HCT116 (cell line): ENCODE measurements around the gene SLX9. TPM values are rescaled to one million over a fixed set of nuclear protein-coding genes. Genes with fewer than 3 reads are reported as not detected.

Experiments used
- ATAC-seq: fragments of 200-7000 bp; cut with Tn5 transposase; 2 replicates; pipeline ENCODE4 v1.9.1; 2020; ENCODE audit warnings: mild to moderate bottlenecking, moderate library complexity
- BruUV-seq: library from RNA; stranded (reverse); fragments of 400-500 nt; replicated peaks from 2 replicates; lab custom pipeline; 2021; lab: Mats Ljungman, UMichigan
- CTCF ChIA-PET: fragments of 300-600 bp; sonication (Branson Sonifier 250); formaldehyde crosslinking; loops from one replicate; lab custom pipeline; 2021; ENCODE audit warnings: antibody characterized with exemption; lab: Charles Lee
- POLR2A ChIA-PET: fragments of 300-600, 350-600 bp; sonication (Branson Sonifier 250); formaldehyde crosslinking; loops from one replicate; lab custom pipeline; 2021; ENCODE audit warnings: antibody characterized with exemption; lab: Charles Lee
- RAD21 ChIA-PET, 2 experiments: fragments of 300-600 bp; sonication (Branson Sonifier 250); formaldehyde crosslinking; loops; one replicate each; lab custom pipeline; 2023; ENCODE audit warnings: low total read pairs in 2 of 2; ENCODE audit not compliant: uncharacterized antibody in 2 of 2, unreplicated experiment in 2 of 2, low non-redundant PET in 1 of 2; lab: Charles Lee
- DNase-seq: peaks from one replicate; pipeline ENCODE4 v3.0.0-alpha.2; 2010; ENCODE audit warnings: low read depth, low spot score
- H2AFZ ChIP-seq: fragments of 200-600 bp; shearing (Covaris generic), sonication (generic); 2 replicates; pipeline ENCODE4 v1.6.1; 2017; ENCODE audit warnings: low read depth, mixed run types, mixed read lengths, antibody characterized with exemption, low read length; ENCODE audit not compliant: poor library complexity, severe bottlenecking
- H3K27ac ChIP-seq: 2 replicates; pipeline ENCODE4 v1.5.1; 2012; ENCODE audit warnings: low read depth, low read length
- H3K27me3 ChIP-seq: fragments of 200-600 bp; sonication (generic); 2 replicates; pipeline ENCODE4 v1.6.1; 2016; ENCODE audit warnings: mixed run types, low read length, mixed read lengths; ENCODE audit not compliant: insufficient read depth
- H3K36me3 ChIP-seq, 2 experiments: fragments of 200-500 bp in 1 of 2; fragments of 200-600 bp in 1 of 2; sonication (Bioruptor generic) in 1 of 2; sonication (generic) in 1 of 2; 2 replicates each; pipeline versions ENCODE4 v1.5.1 to v1.6.1; 2014 to 2016; ENCODE audit warnings: low read length in 2 of 2, inconsistent platforms in 1 of 2, mixed read lengths in 1 of 2, mixed run types in 1 of 2; ENCODE audit not compliant: insufficient read depth in 2 of 2, control insufficient read depth in 1 of 2
- H3K4me1 ChIP-seq, 2 experiments: fragments of 200-600 bp in 1 of 2; sonication (generic) in 1 of 2; 2 replicates each; pipeline versions ENCODE4 v1.5.1 to v1.6.1; 2012 to 2017; ENCODE audit warnings: low read length in 2 of 2, inconsistent platforms in 1 of 2, mild to moderate bottlenecking in 1 of 2, mixed read lengths in 1 of 2, mixed run types in 1 of 2, moderate library complexity in 1 of 2; ENCODE audit not compliant: insufficient read depth in 2 of 2, control insufficient read depth in 1 of 2
- H3K4me2 ChIP-seq: fragments of 200-600 bp; sonication (generic); 2 replicates; pipeline ENCODE4 v1.6.1; 2017; ENCODE audit warnings: mixed run types, low read length, mixed read lengths
- H3K4me3 ChIP-seq, 2 experiments: fragments of 200-600 bp in 1 of 2; sonication (generic) in 1 of 2; replicated peaks in 1 of 2; 2 replicates each; pipeline ENCODE4 v1.5.1; 2011 to 2016; ENCODE audit warnings: low read length in 2 of 2, control low read depth in 1 of 2, low read depth in 1 of 2, mild to moderate bottlenecking in 1 of 2, mixed read lengths in 1 of 2, mixed run types in 1 of 2
- H3K79me2 ChIP-seq: fragments of 200-600 bp; sonication (generic); 2 replicates; pipeline ENCODE4 v1.6.1; 2017; ENCODE audit warnings: mild to moderate bottlenecking, mixed run types, low read length, moderate library complexity, mixed read lengths; ENCODE audit not compliant: insufficient read depth
- H3K9ac ChIP-seq: fragments of 200-600 bp; sonication (generic); 2 replicates; pipeline ENCODE4 v1.6.1; 2016; ENCODE audit warnings: low read length, mixed read lengths
- H3K9me2 ChIP-seq: fragments of 200-600 bp; sonication (generic), shearing (Covaris generic); 2 replicates; pipeline ENCODE4 v1.6.1; 2017; ENCODE audit warnings: mixed run types, mild to moderate bottlenecking, moderate library complexity; ENCODE audit not compliant: insufficient read depth
- H3K9me3 ChIP-seq, 2 experiments: fragments of 200-500 bp in 1 of 2; fragments of 200-600 bp in 1 of 2; sonication (Bioruptor generic) in 1 of 2; sonication (generic) in 1 of 2; 2 replicates each; pipeline ENCODE4 v1.6.1; 2014 to 2017; ENCODE audit warnings: low read length in 2 of 2, mixed read lengths in 2 of 2, inconsistent platforms in 1 of 2, low read depth in 1 of 2, mild to moderate bottlenecking in 1 of 2, mixed run types in 1 of 2, moderate library complexity in 1 of 2; ENCODE audit not compliant: control insufficient read depth in 1 of 2, insufficient read depth in 1 of 2
- H4K20me1 ChIP-seq: fragments of 200-600 bp; sonication (generic), shearing (Covaris generic); 2 replicates; pipeline ENCODE4 v1.6.1; 2017; ENCODE audit warnings: mixed run types, mild to moderate bottlenecking, moderate library complexity; ENCODE audit not compliant: insufficient read depth
- CEBPB ChIP-seq: IDR thresholded peaks from 2 replicates; pipeline ENCODE4 v1.6.1; 2012; ENCODE audit warnings: low read depth
- FOSL1 ChIP-seq: IDR thresholded peaks from 2 replicates; pipeline ENCODE4 v1.6.1; 2012; ENCODE audit warnings: low read depth
- JUND ChIP-seq: IDR thresholded peaks from 2 replicates; pipeline ENCODE4 v1.6.1; 2012
- RAD21 ChIP-seq: IDR thresholded peaks from 2 replicates; pipeline ENCODE4 v1.6.1; 2012; ENCODE audit warnings: low read depth, mild to moderate bottlenecking
- SP1 ChIP-seq: IDR thresholded peaks from 2 replicates; pipeline ENCODE4 v1.6.1; 2012; ENCODE audit warnings: low read depth
- SRF ChIP-seq: IDR thresholded peaks from 2 replicates; pipeline ENCODE4 v1.6.1; 2012; ENCODE audit warnings: low read depth
- ZNF274 ChIP-seq: fragments of 200-500 bp; sonication (Bioruptor generic); IDR thresholded peaks from 2 replicates; pipeline ENCODE4 v1.6.1; 2014; ENCODE audit warnings: mild to moderate bottlenecking, low read depth, low read length, inconsistent platforms
- intact Hi-C: fragments of 100-400 bp; cut with micrococcal nuclease; formaldehyde crosslinking; loops from 2 replicates; pipeline ENCODE4 v1.10.0; 2022
- total RNA-seq: library from RNA; stranded (reverse); gene quantifications from one replicate; pipeline ENCODE4 v1.2.1, GENCODE V29; 2021; ENCODE audit not compliant: unreplicated experiment
- TF ChIP-seq, protein P1 (sequence below), 3 experiments: fragments of 200-600 bp in 1 of 3; sonication (generic) in 1 of 3; IDR thresholded peaks in 2 of 3; conservative IDR thresholded peaks in 1 of 3; 2 replicates each; pipeline ENCODE4 v1.5.1; 2012 to 2017; ENCODE audit warnings: low read depth in 2 of 3, low read length in 2 of 3, antibody characterized with exemption in 1 of 3, borderline replicate concordance in 1 of 3, control low read depth in 1 of 3, mild to moderate bottlenecking in 1 of 3, mixed read lengths in 1 of 3, mixed run types in 1 of 3, moderate library complexity in 1 of 3; ENCODE audit not compliant: insufficient read depth in 1 of 3

Gene SLX9
- total RNA-seq, 1 experiment from 2014 or later, result 61.9 TPM

DNA sequence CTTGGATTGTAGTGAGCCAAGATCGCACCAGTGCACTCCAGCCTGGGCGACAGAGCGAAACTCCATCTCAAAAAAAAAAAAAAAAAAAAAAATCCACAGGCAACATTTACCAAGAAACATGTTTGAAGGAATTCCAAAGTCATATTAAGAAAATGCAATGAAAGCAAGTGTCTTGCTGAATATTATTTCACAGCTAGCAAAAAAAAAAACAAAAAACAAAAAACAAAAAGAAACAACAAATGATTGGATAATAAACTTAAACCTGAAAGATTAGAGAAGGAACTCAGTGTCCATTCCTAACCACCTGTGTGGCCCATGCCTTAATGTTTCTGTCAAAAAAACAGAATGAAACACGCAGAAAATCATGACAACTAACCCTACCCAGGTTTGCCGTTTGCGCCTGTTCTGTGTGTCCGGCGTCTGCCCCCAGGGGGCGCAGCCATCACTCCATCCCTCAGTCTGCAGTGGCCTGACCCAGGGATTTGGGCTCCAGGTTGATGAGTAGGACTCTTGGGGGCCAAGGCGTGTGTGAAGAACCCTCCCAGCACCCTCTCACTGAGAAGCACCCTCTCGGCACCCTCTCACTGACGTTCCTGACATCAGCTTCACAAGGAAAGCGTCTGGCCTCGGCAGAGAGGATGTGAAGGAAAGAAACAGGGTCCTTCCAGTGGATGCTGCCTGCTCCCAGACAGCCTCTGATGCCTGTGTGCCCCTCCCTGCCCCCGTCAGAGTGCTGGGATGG is 47.1 kb upstream of the SLX9 start:
- no TSS peak for BruUV-seq
- POLR2A ChIA-PET, result no interaction called here

More for the DNA sequence above, 47.1 kb upstream of the SLX9 start:
- no peaks in the 10 kb centered on the region for H3K9me3 ChIP-seq
- TF ChIP-seq JUND (no peak), FOSL1 (no peak), CEBPB (no peak), RAD21 (peak; percentile 77), SRF (no peak), SP1 (no peak), ZNF274 (no peak)
- TF ChIP-seq, protein P1, sequence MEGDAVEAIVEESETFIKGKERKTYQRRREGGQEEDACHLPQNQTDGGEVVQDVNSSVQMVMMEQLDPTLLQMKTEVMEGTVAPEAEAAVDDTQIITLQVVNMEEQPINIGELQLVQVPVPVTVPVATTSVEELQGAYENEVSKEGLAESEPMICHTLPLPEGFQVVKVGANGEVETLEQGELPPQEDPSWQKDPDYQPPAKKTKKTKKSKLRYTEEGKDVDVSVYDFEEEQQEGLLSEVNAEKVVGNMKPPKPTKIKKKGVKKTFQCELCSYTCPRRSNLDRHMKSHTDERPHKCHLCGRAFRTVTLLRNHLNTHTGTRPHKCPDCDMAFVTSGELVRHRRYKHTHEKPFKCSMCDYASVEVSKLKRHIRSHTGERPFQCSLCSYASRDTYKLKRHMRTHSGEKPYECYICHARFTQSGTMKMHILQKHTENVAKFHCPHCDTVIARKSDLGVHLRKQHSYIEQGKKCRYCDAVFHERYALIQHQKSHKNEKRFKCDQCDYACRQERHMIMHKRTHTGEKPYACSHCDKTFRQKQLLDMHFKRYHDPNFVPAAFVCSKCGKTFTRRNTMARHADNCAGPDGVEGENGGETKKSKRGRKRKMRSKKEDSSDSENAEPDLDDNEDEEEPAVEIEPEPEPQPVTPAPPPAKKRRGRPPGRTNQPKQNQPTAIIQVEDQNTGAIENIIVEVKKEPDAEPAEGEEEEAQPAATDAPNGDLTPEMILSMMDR (IDR thresholded peaks at IDR 0.05 in 2 of 3, conservative IDR thresholded peaks at IDR 0.05 in 1 of 3; ENCODE audit: borderline replicate concordance in 1 of 3, insufficient read depth in 1 of 3, low read depth in 2 of 3, low read length in 2 of 3), result peak; percentile 76 to 94 (median 90)
- H3K4me2 ChIP-seq, result no peak overlapping the region
- H3K79me2 ChIP-seq, result no peaks in the 10 kb centered on the region
- H3K4me3 ChIP-seq, result no peak overlapping the region
- ATAC-seq (peak; percentile 89), DNase-seq (peak; percentile 26)
- ChIA-PET RAD21 (interaction anchor here in 1 of 2 experiments (0.6 kb wide), 1 partner anchor 202 kb away, joined by 3 read pairs; no protein-coding TSS in a partner anchor), CTCF (interaction anchor here (0.6 to 2.3 kb wide), 12 partner anchors 14 to 248 kb away, joined by 3 to 22 read pairs (median 4); partner anchors contain the start of genes PTTG1IP and UBE2G2)
- no peaks in the 10 kb centered on the region for H3K36me3 ChIP-seq
- no peak overlapping the region for H3K27ac ChIP-seq
- no peaks in the 10 kb centered on the region for H3K27me3 ChIP-seq
- H4K20me1 ChIP-seq, result no peaks in the 10 kb centered on the region
- intact Hi-C loops, result loop anchor here (5.0 kb wide), 1 partner anchor 35 kb away; no protein-coding TSS in a partner anchor
- no peak overlapping the region for H3K9ac ChIP-seq
- H2AFZ ChIP-seq, result no peak overlapping the region
- no peaks in the 10 kb centered on the region for H3K9me2 ChIP-seq
- no peaks in the 10 kb centered on the region; a peak in 1 of 4 replicates for H3K4me1 ChIP-seq
